GM19238 (cell line): Measurements from ENCODE around the gene DEAF1.

Source experiments
- DNase-seq: peaks from one replicate; pipeline ENCODE4 v3.0.0; 2011; ENCODE audit warnings: low spot score; ENCODE audit not compliant: insufficient read length

The DEAF1 gene

DNA sequence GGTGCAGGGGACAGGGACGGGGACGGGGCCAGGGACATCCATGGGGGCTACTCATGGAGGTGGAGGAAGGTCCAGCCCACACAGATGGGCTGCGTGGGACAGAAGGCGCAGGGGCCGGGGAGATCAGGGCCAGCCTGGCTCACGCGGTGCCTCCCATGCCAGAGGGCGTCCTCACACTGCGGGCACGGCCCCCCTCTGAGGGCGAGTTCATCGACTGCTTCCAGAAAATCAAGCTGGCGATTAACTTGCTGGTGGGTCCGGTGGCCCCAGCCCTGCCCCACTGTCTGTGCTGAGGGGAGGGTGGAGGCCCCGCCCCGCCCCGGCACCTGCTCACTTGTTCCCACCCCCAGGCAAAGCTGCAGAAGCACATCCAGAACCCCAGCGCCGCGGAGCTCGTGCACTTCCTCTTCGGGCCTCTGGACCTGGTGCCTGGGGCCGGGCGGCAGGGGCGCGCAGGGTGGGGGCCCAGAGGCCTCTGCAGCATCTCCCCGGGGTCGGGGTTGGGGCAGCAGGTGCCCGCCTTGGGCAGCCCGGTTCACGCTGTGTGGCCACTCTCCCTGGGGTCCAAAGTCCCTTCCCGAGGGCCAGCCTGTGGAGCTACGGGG lies 26.8 kb upstream of the DEAF1 start:
- no peak for DNase-seq

GRCh38 chr11:721247-721740 lies 26.3 kb upstream of the DEAF1 start:
- DNase-seq = no peak

- no peak for DNase-seq
These were observed 25.7 kb upstream of the DEAF1 start for GRCh38 chr11:720642-721246.

GRCh38 chr11:720017-720641 lies 25.1 kb upstream of the DEAF1 start:
- no peak for DNase-seq

DNA sequence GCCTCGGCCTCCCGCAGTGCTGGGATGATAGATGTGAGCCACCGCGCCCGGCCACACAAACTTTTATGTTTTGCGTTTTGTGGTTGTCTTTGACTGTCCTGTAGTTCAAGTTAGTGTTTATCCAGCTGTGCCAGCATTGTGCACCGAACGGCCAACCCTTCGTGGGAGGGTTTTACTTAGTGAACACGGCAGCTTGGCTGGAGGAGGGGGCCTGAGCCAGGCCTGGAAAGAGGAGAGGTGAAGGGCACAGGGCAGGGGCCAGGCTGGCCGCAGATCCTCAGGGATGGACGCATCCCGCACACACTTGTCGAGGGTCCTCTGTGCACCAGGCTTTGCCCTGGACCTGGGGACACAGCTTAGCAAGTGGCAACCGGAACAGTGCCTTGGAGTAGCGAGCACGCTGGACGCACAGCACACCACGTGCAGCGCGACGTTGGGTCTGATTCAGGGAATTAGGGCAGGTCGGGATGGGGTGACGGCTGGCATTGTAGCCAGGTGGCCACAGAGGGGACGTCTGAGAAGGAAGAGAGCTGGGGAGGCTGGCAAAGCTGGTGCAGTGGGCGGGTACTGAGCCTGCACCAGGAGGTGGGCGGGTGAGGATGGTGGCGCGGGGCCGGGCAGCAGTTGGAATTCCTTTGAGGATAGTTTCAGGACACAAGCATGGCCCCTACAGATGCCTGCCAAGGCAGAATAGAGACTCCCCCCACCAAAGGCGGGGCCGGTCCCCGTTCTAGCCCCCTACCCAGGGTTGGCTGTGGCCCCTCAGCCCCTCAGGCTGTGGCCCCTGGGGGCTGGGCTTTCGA lies 24.4 kb upstream of the DEAF1 start:
- no peak for DNase-seq

- no peak for DNase-seq
These were observed 19.4 kb upstream of the DEAF1 start for GRCh38 chr11:714436-714835.

DNA sequence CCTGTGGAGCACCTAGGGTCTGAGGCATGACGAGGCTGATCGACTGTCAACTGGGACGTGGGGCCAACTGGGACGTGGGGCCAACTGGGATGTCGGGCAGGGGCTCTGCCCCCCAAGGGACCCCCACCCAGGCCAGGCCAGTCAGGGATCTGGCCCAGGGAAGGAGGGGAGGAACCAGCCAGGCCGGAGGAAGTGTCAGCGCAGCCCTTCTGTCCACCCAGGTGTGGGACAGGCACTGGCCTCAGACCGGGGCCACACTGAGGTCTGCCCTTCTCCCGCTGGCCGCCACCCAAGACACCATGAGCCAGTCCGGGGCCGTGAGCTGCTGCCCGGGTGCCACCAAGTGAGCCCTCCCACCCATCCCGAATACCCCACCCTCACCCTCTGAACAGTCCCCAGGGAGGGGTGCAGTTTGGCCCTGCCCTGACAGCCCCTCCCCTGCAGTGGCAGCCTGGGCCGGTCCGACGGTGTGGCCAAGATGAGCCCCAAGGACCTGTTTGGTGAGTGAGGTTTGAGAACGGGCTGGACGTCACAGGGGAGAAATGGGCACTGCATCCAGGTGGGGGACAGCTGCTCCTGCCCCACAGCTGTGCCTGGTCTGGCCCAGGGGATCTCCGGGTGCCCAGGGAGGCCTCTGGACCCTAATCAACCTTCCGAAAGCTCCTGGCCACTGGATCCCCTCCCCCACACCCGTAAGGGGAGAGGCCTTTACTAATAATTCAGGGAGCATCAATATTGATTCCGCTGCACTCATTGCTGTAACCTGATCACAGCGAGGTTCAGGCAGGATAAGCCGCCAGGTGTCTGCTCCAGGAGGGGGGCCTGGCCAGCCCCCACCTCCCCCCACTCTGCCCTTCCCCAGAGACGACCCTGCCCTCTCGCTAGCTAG lies 14.3 kb upstream of the DEAF1 start:
- DNase-seq = no peak

DNA sequence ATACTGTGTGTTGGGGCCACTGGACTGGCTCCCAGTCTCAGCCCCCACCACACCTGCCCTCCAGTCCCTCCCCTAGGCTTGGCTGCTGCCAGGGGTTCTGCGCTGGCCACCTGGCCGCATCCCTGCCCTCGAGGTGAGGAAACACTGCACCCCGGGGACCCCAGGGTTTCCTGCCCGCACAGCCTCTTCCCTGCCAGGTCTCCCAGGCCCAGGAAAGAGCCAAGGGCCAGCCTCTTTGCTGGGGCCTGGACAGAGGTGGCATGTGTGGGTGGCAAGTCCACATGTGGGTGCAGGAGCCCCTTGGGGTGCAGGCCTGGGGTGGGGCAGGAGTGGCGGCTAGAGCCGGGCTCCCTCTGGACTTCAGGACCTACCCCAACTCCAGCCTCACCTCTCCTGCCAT lies 13.5 kb upstream of the DEAF1 start:
- no peak for DNase-seq

GRCh38 chr11:707817-708420 lies 12.9 kb upstream of the DEAF1 start:
- DNase-seq = no peak

- no peak for DNase-seq
These were observed 12.2 kb upstream of the DEAF1 start for GRCh38 chr11:706957-707816.

GRCh38 chr11:706439-706956 lies 11.5 kb upstream of the DEAF1 start:
- DNase-seq = no peak

- DNase-seq = no peak
These were observed 10.8 kb upstream of the DEAF1 start, which contains the start of gene EPS8L2 for GRCh38 chr11:705646-706438. Gene EPS8L2, plus strand, starts transcription at chr11:706231. Its CDS starts 3,177 bp downstream, at chr11:709408.

- DNase-seq = no peak
These were observed 10.0 kb upstream of the DEAF1 start for GRCh38 chr11:704781-705645.

DNA sequence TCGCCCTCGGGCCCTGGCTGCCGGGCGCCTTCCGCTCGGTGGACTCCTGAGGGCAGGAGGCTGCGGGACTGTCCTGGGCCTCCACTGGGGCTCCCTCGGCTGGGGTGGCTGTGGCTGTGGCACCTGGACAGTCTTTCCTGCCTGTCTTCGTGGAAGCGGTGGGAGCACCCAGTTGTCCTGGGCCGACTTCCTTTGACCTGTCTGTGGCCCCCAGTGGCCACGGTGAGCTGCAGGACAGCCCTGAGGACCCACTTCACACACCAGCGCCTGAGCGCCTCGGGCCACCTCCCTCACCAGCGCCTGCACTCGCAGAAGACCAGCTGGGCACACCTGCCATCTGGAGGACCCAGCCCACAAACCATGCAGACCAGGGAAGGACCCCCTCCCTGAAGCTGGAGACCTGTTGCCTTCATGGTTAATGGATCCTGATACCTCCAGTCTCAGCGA lies 9.2 kb upstream of the DEAF1 start:
- no peak for DNase-seq

DNA sequence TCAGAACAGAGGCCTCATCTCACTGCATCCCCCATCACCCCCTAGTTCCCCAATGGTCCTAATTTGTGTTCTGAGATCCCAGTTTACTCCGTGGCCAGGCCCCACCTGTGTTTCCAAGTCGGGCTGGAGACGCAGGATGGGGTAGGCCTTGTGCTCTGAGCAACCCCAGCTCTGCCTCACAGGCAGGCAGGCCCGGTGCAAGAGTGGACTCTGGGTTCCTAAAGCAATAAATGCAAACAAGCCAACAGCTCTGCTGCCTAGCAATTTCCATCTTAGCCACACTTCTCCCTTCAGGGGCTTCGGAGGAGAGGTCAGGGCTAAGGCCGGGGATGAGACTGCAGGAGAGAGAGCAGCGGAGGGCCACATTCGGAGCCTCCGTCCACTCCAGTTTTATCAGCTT lies 8.5 kb upstream of the DEAF1 start:
- no peak for DNase-seq

DNA sequence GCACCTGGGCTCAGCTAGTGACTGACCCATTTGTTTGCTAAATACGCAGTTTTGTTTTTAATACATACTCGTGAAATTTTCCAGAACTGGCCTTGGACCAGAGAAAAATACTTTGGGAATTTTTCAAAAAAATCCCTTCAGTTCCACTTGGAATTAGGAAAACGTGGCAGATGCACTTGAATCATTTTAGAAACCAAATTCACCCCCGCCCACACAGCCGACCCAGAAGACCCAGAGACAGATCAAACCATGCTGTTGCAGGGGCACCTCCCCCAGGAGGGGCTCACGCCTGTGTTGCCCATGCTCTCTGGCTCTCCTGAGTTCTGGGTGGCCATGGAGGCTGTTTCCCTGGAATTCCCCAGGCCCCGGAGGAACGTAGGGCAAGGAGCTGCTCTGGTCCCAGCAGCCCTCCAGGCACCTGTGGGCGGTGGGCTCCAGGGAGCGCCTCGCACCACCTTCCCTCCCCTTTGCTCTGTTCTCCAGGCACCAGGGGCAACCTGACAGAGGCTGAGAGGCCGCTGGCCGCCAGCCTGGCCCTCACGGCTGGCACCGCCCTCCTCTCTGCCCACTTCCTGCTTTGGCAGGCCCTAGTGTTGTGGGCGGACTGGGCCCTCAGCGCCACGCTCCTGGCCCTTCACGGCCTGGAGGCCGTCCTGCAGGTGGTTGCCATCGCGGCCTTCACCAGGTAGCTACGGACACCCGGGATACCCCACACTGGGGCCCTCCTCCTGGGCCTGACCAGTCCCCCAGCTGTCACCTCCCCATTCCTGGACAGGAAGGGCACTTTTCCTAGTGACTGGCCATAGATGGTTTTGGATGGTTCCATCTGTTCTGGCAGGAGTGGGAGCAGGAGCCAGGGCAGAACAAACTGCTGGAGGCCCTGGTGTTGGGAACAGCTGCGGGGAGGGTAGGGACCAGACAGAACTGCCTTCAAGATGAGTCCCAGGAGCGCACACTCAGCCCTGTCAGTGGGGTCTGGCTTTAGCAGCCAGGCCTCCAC lies 7.7 kb upstream of the DEAF1 start:
- DNase-seq = no peak
